ENCODE results near the gene NRG3.

The NRG3 gene

GRCh38 chr10:82581940-82582339 lies 706.9 kb downstream of the NRG3 start:
- no peak for DNase-seq
- Histone ChIP-seq H3K27me3 (replicated peaks) (no peaks in the 10 kb centered on the region), H3K36me3 (replicated peaks) (no peaks in the 10 kb centered on the region), H3K27ac (no peak overlapping the region), H3K4me3 (ENCODE audit: low read depth, low read length) (no peak overlapping the region)
- TF ChIP-seq, protein P1, sequence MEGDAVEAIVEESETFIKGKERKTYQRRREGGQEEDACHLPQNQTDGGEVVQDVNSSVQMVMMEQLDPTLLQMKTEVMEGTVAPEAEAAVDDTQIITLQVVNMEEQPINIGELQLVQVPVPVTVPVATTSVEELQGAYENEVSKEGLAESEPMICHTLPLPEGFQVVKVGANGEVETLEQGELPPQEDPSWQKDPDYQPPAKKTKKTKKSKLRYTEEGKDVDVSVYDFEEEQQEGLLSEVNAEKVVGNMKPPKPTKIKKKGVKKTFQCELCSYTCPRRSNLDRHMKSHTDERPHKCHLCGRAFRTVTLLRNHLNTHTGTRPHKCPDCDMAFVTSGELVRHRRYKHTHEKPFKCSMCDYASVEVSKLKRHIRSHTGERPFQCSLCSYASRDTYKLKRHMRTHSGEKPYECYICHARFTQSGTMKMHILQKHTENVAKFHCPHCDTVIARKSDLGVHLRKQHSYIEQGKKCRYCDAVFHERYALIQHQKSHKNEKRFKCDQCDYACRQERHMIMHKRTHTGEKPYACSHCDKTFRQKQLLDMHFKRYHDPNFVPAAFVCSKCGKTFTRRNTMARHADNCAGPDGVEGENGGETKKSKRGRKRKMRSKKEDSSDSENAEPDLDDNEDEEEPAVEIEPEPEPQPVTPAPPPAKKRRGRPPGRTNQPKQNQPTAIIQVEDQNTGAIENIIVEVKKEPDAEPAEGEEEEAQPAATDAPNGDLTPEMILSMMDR (IDR thresholded peaks at IDR 0.05; ENCODE audit: low read depth, low read length, missing control alignments): no peak
- in situ Hi-C loops (cut with HindIII; ENCODE audit: low pct_ligation_motif_present, low sequenced_read_pairs): no loop called here

DNA sequence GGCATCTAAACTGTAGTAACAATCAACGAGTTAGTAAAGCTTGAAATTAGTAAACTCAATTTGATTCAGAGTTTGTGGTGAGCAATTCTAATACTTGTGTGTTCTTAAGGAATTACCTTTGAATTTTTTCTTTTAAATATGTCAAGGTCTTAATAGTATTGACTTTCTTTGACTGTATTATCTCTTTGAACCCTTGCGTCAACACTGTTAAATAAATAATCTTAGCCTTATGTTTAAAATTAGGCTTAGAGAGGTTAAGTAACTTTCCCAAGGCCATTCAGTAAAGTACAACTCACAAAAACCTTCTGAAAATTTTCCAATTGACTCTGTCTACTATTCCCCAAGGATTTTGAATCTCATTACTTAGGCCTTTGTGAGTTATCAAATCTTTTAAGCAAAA lies 716.4 kb downstream of the NRG3 start:
- H3K27ac ChIP-seq: no peak overlapping the region
- no peaks in the 10 kb centered on the region for H3K27me3 ChIP-seq (replicated peaks)
- no peak overlapping the region for H3K4me3 ChIP-seq (ENCODE audit: low read depth, low read length)
- in situ Hi-C loops (cut with HindIII; ENCODE audit: low pct_ligation_motif_present, low sequenced_read_pairs): no loop called here
- no peaks in the 10 kb centered on the region for H3K36me3 ChIP-seq (replicated peaks)
- no peak for DNase-seq
- TF ChIP-seq, protein P1 (IDR thresholded peaks at IDR 0.05; ENCODE audit: low read depth, low read length, missing control alignments): no peak

GRCh38 chr10:82597840-82598239 lies 722.8 kb downstream of the NRG3 start:
- Histone ChIP-seq H3K27me3 (replicated peaks) (no peaks in the 10 kb centered on the region), H3K27ac (no peak overlapping the region)
- in situ Hi-C loops (cut with HindIII; ENCODE audit: low pct_ligation_motif_present, low sequenced_read_pairs): no loop called here

DNA sequence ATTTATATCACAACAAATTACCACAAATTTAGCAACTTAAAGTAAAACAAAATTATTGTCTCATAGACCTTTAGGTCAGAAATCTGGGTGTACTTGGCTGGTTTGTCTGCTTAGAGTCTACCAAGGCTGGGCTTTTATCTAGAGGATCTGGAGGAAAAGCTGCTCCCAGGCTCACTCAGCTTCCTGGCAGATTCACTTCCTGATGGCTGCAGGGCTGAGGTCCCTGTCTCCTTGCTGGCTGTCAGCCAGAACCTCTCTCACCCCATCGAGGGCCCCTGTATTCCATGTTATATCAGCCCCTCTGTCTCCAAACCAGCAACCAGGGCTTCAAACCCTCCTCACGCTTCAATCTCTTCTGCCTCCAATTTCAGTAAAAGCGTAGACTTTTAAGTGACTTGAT lies 734.9 kb downstream of the NRG3 start:
- Histone ChIP-seq H3K36me3 (replicated peaks) (no peaks in the 10 kb centered on the region), H3K27me3 (replicated peaks) (no peaks in the 10 kb centered on the region), H3K4me3 (ENCODE audit: low read depth, low read length) (no peak overlapping the region), H3K27ac (no peak overlapping the region)
- in situ Hi-C loops (cut with HindIII; ENCODE audit: low pct_ligation_motif_present, low sequenced_read_pairs): no loop called here
- no peak for DNase-seq
- TF ChIP-seq, protein P1 (IDR thresholded peaks at IDR 0.05; ENCODE audit: low read depth, low read length, missing control alignments): no peak

More at GRCh38 chr10:82597840-82598239, 722.8 kb downstream of the NRG3 start:
- Histone ChIP-seq H3K36me3 (replicated peaks) (no peaks in the 10 kb centered on the region), H3K4me3 (ENCODE audit: low read depth, low read length) (no peak overlapping the region)
- TF ChIP-seq, protein P1 (IDR thresholded peaks at IDR 0.05; ENCODE audit: low read depth, low read length, missing control alignments): no peak
- no peak for DNase-seq

- in situ Hi-C loops (cut with HindIII; ENCODE audit: low pct_ligation_motif_present, low sequenced_read_pairs): no loop called here
- Histone ChIP-seq H3K4me3 (ENCODE audit: low read depth, low read length) (no peak overlapping the region), H3K27ac (no peak overlapping the region), H3K36me3 (replicated peaks) (no peaks in the 10 kb centered on the region), H3K27me3 (replicated peaks) (no peaks in the 10 kb centered on the region)
- TF ChIP-seq, protein P1 (IDR thresholded peaks at IDR 0.05; ENCODE audit: low read depth, low read length, missing control alignments): no peak
- no peak for DNase-seq
These were observed 743.0 kb downstream of the NRG3 start for GRCh38 chr10:82618007-82618406.

DNA sequence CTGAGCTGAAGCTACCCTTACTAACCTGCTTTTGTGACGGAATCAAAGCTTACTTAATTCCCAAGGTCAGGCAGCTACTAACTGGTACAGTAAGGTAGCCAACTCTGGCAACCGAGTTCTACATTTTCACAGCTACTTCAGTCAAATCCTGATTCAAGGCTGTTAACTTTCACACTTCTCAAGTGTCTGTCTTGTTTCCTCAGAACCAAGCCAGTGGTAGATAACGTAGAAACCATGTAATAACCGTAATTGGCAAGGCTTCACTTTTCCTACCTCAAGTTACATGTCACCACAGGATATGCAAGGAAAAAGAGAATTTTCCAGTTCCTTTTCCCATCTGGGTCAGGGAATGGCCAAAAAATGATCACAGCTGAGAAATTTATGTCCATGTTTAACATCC lies 746.7 kb downstream of the NRG3 start:
- TF ChIP-seq, protein P1 (IDR thresholded peaks at IDR 0.05; ENCODE audit: low read depth, low read length, missing control alignments): no peak
- in situ Hi-C loops (cut with HindIII; ENCODE audit: low pct_ligation_motif_present, low sequenced_read_pairs): no loop called here
- Histone ChIP-seq H3K36me3 (replicated peaks) (no peaks in the 10 kb centered on the region), H3K27ac (no peak overlapping the region), H3K4me3 (ENCODE audit: low read depth, low read length) (no peak overlapping the region), H3K27me3 (replicated peaks) (no peaks in the 10 kb centered on the region)
- DNase-seq: no peak

Data from brain microvascular endothelial cell (primary cell).